ACC112 (cell line): ENCODE measurements around the gene CCL14.
"Not testable (repeated sequence)": the region's sequence is repeated elsewhere in the genome, so short reads cannot be mapped to it uniquely, and the experiment has no call there.

Experiments
- H2AFZ ChIP-seq: fragments of 200-600 bp; sonication (generic); one replicate; pipeline ENCODE4 v1.6.0; 2017; ENCODE audit warnings: antibody characterized with exemption, low read length; ENCODE audit not compliant: unreplicated experiment
- H3K27ac ChIP-seq: fragments of 200-600 bp; sonication (generic); 2 replicates; pipeline ENCODE4 v1.5.1; 2014; ENCODE audit warnings: low read depth, mild to moderate bottlenecking, antibody characterized with exemption, low read length, moderate library complexity
- H3K27me3 ChIP-seq: fragments of 200-600 bp; sonication (generic); 2 replicates; pipeline ENCODE4 v1.6.1; 2014; ENCODE audit warnings: mild to moderate bottlenecking, antibody characterized with exemption, low read length, moderate library complexity, mixed read lengths; ENCODE audit not compliant: insufficient read depth
- H3K36me3 ChIP-seq: fragments of 200-600 bp; sonication (generic); 2 replicates; pipeline ENCODE4 v1.6.1; 2016; ENCODE audit warnings: mild to moderate bottlenecking, antibody characterized with exemption, low read length, moderate library complexity, mixed read lengths; ENCODE audit not compliant: insufficient read depth
- H3K4me1 ChIP-seq: fragments of 200-600 bp; sonication (generic); one replicate; pipeline ENCODE4 v1.6.1; 2016; ENCODE audit warnings: low read length, mixed read lengths; ENCODE audit not compliant: insufficient read depth, unreplicated experiment, control insufficient read depth
- H3K4me3 ChIP-seq: fragments of 200-600 bp; sonication (generic); 2 replicates; pipeline ENCODE4 v1.5.1; 2014; ENCODE audit warnings: mild to moderate bottlenecking, low read depth, low read length
- H3K79me2 ChIP-seq: fragments of 200-600 bp; sonication (generic); one replicate; pipeline ENCODE4 v1.6.0; 2016; ENCODE audit warnings: low read length; ENCODE audit not compliant: control insufficient read depth, unreplicated experiment, insufficient read depth

The CCL14 gene

DNA sequence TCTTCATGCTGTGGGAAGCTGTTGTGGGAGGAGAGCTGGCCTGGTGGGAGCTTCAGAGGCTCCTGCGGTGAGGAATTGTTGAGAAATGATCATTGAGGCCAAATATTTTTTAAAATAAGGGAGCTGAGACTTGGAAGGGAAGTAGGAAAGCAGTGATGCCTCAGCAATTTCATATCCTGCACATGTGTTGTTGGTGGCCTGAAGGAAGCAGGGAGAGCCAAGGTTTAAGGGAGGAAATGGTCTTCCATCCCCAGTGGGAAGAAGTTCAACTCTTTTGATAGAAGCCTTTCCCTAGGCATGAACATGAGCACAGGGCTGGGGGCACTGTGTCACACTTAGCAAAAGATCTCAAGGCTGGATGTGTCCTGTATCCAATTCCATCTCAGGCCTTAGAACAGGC is at the start of gene CCL14:
TSS of gene CCL14 (minus strand) at position 87 of the 400 bp plus-strand sequence. CDS start at position 7, 80 bp downstream.
- no peak within 1 kb of the TSS for H3K4me3 ChIP-seq
- H3K4me1 ChIP-seq, result no peaks in the 10 kb centered on the region
- no peak within 1 kb of the TSS for H3K27ac ChIP-seq
- no peak within 1 kb of the TSS for H2AFZ ChIP-seq
- peaks cover 40% of the 10 kb centered on the region for H3K27me3 ChIP-seq
- no peaks in the 10 kb centered on the region for H3K79me2 ChIP-seq
- no peaks in the 10 kb centered on the region for H3K36me3 ChIP-seq

DNA sequence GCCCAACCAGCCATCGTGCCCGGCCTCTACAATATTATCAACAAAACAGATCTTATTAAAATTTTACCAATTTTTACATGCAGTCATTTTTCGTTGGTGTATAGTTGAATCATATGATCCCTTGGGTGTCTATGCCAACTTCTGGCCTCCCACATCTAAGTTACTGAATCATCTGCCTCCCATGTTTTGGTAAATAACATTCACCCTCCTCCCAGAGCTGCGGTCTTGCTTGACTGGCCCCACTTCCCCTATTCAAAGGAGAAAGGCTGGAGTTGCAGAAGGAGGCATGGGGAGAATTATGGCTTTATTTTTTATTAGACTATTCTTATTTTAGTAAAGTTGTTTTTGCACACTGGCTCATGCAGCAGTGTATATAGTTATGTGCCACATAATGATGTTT is 49.7 kb upstream of the CCL14 start:
- H3K27ac ChIP-seq, result no peak overlapping the region
- no peaks in the 10 kb centered on the region for H3K79me2 ChIP-seq
- no peak overlapping the region for H2AFZ ChIP-seq
- H3K27me3 ChIP-seq, result peaks cover 42% of the 10 kb centered on the region
- H3K36me3 ChIP-seq, result no peaks in the 10 kb centered on the region
- no peaks in the 10 kb centered on the region for H3K4me1 ChIP-seq
- H3K4me3 ChIP-seq, result no peak overlapping the region

DNA sequence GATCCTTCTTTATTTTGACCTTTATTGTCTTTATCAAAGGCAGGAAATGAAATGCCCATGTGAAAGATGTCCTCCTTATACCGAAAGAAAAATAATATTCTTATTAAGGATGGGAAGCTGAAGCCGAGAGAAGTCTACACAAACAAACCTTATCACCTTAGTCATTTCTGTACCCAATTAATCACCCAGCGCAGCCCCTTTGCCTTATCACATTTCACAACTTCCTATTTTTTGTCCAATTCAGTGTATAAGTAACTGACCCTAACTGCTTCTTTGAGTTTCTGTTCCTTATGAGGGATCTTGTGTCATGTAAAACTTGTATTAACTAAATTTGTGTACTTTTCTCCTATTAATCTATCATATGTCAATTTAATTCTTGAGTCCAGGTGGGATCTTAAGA is 47.6 kb upstream of the CCL14 start:
- no peak overlapping the region for H2AFZ ChIP-seq
- no peak overlapping the region for H3K4me3 ChIP-seq
- H3K27ac ChIP-seq, result no peak overlapping the region
- H3K4me1 ChIP-seq, result no peaks in the 10 kb centered on the region
- H3K36me3 ChIP-seq, result no peaks in the 10 kb centered on the region
- peaks cover 63% of the 10 kb centered on the region for H3K27me3 ChIP-seq
- no peaks in the 10 kb centered on the region for H3K79me2 ChIP-seq

DNA sequence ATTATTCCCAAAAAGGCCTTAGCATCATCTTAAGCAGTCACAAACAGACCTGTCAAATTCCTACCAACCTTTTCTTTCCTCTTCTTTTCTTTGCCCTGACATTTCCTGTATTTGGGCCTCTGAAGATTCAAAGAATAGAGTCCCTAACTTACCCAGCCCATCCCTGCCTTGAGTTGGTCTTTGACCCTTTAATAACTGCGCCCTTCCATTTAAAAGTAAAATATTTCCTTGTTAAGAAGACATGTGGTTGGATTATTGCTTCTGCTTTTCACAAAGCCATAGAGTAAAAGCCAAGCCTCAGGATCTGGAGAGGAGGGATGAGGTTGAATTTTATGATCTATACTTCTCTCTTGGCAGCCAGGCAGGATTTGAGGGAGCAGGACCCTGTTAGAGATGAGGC is 44.4 kb upstream of the CCL14 start:
- no peaks in the 10 kb centered on the region for H3K36me3 ChIP-seq
- H3K4me1 ChIP-seq, result no peaks in the 10 kb centered on the region
- peaks cover 86% of the 10 kb centered on the region for H3K27me3 ChIP-seq
- H3K27ac ChIP-seq, result no peak overlapping the region
- H3K4me3 ChIP-seq, result no peak overlapping the region
- no peak overlapping the region for H2AFZ ChIP-seq
- H3K79me2 ChIP-seq, result no peaks in the 10 kb centered on the region

DNA sequence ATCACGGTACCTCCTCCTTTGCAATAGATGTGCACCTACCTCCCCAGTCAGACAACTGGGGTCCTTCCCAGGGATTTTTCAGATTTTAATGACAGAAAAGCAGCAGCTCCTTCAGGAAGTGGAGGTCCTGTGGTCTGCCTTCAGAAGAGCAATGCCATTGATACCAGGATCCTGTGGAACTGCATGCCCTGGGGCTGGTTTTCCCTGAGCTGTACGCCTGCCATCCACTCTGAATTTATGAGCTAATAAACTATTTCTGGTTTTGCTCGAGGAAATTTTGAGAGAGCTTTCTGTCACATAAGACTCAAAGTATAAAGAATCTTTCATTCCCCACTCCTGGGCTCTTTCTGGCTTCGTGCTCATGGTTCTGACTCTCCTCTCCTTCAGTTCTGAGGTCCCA is 41.2 kb upstream of the CCL14 start:
- Histone ChIP-seq H3K4me1 (no peaks in the 10 kb centered on the region), H3K27me3 (peaks cover 93% of the 10 kb centered on the region), H3K79me2 (no peaks in the 10 kb centered on the region), H3K4me3 (no peak overlapping the region), H3K27ac (no peak overlapping the region), H3K36me3 (no peaks in the 10 kb centered on the region), H2AFZ (no peak overlapping the region)

DNA sequence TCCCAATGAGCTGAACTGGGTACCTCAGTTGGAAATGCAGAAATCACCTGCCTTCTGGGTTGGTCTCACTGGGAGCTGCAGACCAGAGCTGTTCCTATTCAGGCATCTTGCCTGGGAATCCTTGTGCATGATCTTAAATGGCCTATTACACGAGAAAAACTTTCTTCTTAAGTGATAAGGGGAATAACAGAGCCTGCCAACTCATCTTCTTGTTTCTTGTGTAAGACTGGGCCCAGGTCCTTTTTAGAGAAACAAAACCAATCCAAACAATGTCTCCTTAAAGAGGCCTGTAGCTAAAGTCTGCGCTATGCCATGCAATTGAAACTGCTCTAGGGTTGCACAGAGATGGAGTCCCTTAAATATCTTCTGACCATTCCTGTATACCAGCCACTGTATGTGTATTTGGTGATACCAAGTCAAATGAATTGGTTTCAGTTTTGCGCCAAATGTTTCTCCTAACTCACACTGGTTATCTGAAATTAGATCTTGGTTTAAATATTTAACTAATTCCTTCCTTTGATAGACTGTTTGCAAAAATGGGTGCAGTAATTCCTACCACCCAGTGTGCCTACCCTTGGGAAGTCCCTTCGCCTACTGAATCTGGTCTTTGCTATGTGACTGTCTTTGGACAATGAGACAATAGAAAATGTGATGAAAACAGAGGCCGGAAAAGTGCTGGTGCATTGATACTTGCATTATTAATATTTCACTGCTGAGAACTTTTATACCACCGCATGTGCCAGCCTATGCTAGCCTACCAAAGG is 37.8 kb upstream of the CCL14 start:
- Histone ChIP-seq H3K4me1 (no peaks in the 10 kb centered on the region), H3K36me3 (no peaks in the 10 kb centered on the region), H3K27ac (no peak overlapping the region), H3K4me3 (no peak overlapping the region), H2AFZ (no peak overlapping the region), H3K79me2 (no peaks in the 10 kb centered on the region), H3K27me3 (peaks cover 73% of the 10 kb centered on the region)

DNA sequence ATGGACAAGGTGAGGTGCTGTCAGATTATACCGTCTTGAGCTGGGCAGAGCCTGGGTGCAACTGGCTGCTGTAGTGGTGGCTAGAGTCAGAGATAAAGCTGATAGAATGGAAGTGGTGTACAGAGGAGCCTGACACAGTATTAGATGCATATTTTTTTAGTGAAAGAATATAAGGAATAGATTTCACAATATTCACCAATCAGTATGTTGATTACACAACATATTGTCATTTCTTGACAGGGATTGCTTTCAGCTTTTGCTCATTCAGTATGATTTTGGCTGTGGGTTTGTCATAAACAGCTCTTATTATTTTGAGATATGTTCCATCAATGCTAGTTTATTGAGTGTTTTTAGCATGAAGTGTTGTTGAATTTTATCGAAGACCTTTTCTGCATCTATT is 32.9 kb upstream of the CCL14 start:
- H3K4me1 ChIP-seq, result no peaks in the 10 kb centered on the region
- H3K27ac ChIP-seq, result no peak overlapping the region
- no peaks in the 10 kb centered on the region for H3K36me3 ChIP-seq
- no peak overlapping the region for H2AFZ ChIP-seq
- peaks cover 48% of the 10 kb centered on the region for H3K27me3 ChIP-seq
- H3K4me3 ChIP-seq, result no peak overlapping the region
- H3K79me2 ChIP-seq, result no peaks in the 10 kb centered on the region

DNA sequence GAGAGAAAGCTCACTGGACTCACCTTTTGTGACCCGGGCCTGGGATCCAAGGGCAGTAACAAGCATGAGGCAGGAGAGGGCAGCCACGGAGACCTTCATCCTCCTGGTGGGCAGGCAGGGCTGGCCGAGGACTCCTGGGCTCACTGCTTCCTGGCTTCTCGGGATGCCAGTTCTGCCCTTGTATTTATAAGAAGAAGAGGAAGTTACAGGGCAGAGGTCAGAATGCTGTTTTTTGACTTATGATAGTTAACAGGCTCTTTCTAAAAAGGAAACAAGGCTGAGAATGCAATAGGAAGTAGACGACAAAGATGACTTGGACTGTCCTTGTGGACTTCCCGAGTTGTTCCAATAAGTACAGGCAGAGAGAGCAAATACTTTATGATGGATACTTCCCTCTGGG is 31.3 kb upstream of the CCL14 start, which contains the start of gene CCL23:
TSS of gene CCL23 (minus strand) at position 174 of the 400 bp plus-strand sequence. CDS start at position 99, 75 bp downstream.
- H3K79me2 ChIP-seq, result no peaks in the 10 kb centered on the region
- no peak within 1 kb of the TSS for H2AFZ ChIP-seq
- no peaks in the 10 kb centered on the region for H3K36me3 ChIP-seq
- no peak within 1 kb of the TSS for H3K4me3 ChIP-seq
- H3K27me3 ChIP-seq, result peaks cover 45% of the 10 kb centered on the region
- H3K27ac ChIP-seq, result no peak within 1 kb of the TSS
- H3K4me1 ChIP-seq, result no peaks in the 10 kb centered on the region

DNA sequence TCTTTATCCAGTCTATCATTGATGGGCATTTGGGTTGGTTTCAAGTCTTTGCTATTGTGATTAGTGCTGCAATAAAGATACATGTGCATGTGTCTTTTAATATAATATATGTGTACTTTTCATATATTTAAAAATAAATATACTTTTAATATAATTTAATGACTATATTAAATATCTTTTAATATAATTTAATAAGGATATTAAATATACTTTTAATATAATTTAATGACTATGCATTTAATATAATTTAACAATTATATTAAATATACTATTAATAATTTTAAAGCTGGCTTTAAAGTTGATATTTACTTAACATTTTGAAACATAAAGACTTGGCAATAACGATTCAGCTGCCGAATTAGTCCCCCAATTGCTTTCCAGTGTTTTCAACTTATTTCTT is 30.0 kb upstream of the CCL14 start:
- Histone ChIP-seq H3K4me3 (no peak overlapping the region), H3K36me3 (no peaks in the 10 kb centered on the region), H3K27ac (no peak overlapping the region), H2AFZ (no peak overlapping the region), H3K4me1 (no peaks in the 10 kb centered on the region), H3K79me2 (no peaks in the 10 kb centered on the region), H3K27me3 (peaks cover 49% of the 10 kb centered on the region)

DNA sequence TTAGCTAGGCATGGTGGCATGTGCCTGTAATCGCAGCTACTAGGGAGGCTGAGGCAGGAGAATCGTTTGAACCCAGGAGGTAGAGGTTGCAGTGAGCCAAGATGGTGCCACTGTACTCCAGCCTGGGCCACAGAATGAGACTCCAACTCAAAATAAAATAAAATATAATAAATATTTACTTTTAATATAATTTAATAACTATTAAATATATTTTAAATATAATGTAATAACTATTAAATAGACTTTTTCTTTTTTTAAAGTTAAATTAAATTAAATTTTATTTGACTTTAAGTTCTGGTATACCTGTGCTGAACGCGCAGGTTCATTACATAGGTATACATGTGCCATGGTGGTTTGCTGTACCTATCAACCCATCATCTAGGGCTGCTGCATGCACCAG is 29.4 kb upstream of the CCL14 start:
- H2AFZ ChIP-seq, H3K79me2 ChIP-seq, H3K4me3 ChIP-seq, H3K36me3 ChIP-seq, H3K4me1 ChIP-seq, H3K27ac ChIP-seq: not testable (repeated sequence)
- peaks cover 52% of the 10 kb centered on the region for H3K27me3 ChIP-seq

DNA sequence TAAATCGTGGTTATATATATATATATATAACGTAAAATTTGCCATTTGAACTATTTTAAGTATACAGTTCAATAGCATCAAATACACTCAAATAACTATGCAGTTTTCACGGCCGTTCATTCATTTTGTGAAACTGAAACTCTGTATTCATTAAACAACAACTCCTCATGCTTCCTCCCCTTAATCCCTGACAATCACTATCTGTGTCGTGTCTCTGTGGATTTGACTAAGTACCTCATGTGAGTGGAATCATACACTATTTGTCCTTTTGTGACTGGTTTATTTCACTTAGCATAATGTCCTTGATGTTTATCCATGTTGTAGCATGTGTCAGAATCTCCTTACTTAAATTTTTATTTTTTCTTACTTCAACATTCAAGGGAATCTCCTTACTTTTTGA is 28.4 kb upstream of the CCL14 start:
- Histone ChIP-seq H3K27me3 (peaks cover 61% of the 10 kb centered on the region), H3K27ac (no peak overlapping the region), H3K36me3 (no peaks in the 10 kb centered on the region)

More for the DNA sequence above, 28.4 kb upstream of the CCL14 start:
- no peaks in the 10 kb centered on the region for H3K4me1 ChIP-seq
- H2AFZ ChIP-seq, result no peak overlapping the region
- H3K4me3 ChIP-seq, result no peak overlapping the region
- no peaks in the 10 kb centered on the region for H3K79me2 ChIP-seq
